Sigmoid colon (tissue), 4 donors: ENCODE data around the gene TSPAN4.

Source experiments
- EP300 ChIP-seq, 4 donors: sonication (generic); formaldehyde crosslinking; IDR thresholded peaks; one replicate each; pipeline ENCODE4 v1.6.1; 2017; ENCODE audit warnings: antibody characterized with exemption in 4 of 4
- POLR2A ChIP-seq, 2 donors: fragments of 450-650 bp; IDR thresholded peaks; one replicate each; pipeline ENCODE4 v1.6.1; 2016; ENCODE audit warnings: antibody characterized with exemption in 2 of 2, mild to moderate bottlenecking in 2 of 2, moderate library complexity in 2 of 2
- TF ChIP-seq, protein P1 (sequence below), 4 experiments: fragments of 450-650 bp in 3 of 4; fragments of 200-600 bp in 1 of 4; IDR thresholded peaks; one replicate each; pipeline ENCODE4 v1.5.1; 2016 to 2019; ENCODE audit warnings: antibody characterized with exemption in 4 of 4, mild to moderate bottlenecking in 3 of 4, moderate library complexity in 2 of 4

DNA sequence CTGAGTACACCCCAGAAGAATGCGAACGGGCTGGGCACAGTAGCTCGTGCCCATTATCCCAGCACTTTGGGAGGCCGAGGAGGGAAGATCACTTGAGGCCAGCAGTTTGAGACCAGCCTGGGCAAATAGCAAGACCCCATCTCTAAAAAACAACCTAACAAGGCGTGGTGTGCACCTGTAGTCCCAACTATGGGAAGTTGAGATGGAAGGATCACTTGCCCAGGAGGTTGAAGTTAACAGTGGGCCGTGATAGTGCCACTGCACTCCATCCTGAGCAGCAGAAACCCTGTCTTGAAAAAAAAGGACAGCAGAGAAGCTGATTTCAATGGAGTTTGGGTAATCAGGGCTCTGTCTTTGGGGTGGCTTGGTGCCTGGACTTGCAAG lies 29.6 kb upstream of the TSPAN4 start:
- TF ChIP-seq, protein P1, sequence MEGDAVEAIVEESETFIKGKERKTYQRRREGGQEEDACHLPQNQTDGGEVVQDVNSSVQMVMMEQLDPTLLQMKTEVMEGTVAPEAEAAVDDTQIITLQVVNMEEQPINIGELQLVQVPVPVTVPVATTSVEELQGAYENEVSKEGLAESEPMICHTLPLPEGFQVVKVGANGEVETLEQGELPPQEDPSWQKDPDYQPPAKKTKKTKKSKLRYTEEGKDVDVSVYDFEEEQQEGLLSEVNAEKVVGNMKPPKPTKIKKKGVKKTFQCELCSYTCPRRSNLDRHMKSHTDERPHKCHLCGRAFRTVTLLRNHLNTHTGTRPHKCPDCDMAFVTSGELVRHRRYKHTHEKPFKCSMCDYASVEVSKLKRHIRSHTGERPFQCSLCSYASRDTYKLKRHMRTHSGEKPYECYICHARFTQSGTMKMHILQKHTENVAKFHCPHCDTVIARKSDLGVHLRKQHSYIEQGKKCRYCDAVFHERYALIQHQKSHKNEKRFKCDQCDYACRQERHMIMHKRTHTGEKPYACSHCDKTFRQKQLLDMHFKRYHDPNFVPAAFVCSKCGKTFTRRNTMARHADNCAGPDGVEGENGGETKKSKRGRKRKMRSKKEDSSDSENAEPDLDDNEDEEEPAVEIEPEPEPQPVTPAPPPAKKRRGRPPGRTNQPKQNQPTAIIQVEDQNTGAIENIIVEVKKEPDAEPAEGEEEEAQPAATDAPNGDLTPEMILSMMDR (IDR thresholded peaks at IDR 0.05) = no peak
- no peak for TF ChIP-seq POLR2A (IDR thresholded peaks at IDR 0.05)
- TF ChIP-seq EP300 (IDR thresholded peaks at IDR 0.05) = no peak
